ENCODE results near the gene MTHFSD.

The MTHFSD gene

GRCh38 chr16:86584071-86584685 lies 29.1 kb upstream of the MTHFSD start:
- DNase-seq (ENCODE audit: low spot score): no peak

DNA sequence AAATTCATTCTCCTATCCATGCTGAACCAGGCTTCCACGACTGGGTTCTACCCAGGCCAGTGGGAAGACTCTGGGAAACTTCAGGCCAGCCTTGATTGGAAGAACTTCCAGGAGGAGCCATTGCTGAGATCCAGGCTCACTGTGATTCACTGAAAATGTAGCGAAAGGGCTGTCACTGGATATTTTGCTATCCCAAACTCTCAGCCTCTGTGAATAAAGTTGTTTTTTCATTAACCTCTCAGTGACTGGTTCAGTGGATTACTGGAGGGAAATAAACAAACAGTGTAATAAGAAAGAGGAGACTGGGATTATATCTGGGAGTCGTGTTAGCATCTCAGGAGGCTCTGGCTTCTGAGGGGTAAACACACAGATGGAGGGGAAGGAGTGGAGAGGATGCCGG lies 26.4 kb upstream of the MTHFSD start:
- DNase-seq (ENCODE audit: low spot score): no peak

DNA sequence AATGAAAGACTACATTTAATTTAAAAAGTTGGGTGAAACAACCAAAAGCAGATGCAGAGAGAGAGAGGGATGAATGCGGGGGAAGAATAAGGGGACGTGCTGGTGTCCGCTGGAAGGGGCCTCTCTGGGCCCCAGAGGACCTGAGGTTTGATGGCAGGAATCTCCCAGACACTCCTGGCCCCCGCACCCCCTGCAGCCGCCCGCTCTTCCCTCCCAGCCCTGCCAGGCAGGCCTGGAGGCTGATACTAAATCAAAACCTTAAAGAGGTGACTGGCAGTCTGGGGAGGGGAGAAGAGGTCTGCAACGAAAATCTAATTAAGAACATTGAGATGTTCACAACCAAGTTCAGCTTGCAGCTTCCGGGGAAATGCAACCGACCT lies 25.7 kb upstream of the MTHFSD start:
- DNase-seq (ENCODE audit: low spot score): no peak

GRCh38 chr16:86580063-86580790 lies 25.2 kb upstream of the MTHFSD start:
- no peak for DNase-seq (ENCODE audit: low spot score)

GRCh38 chr16:86579268-86580062 lies 24.4 kb upstream of the MTHFSD start:
- no peak for DNase-seq (ENCODE audit: low spot score)

DNA sequence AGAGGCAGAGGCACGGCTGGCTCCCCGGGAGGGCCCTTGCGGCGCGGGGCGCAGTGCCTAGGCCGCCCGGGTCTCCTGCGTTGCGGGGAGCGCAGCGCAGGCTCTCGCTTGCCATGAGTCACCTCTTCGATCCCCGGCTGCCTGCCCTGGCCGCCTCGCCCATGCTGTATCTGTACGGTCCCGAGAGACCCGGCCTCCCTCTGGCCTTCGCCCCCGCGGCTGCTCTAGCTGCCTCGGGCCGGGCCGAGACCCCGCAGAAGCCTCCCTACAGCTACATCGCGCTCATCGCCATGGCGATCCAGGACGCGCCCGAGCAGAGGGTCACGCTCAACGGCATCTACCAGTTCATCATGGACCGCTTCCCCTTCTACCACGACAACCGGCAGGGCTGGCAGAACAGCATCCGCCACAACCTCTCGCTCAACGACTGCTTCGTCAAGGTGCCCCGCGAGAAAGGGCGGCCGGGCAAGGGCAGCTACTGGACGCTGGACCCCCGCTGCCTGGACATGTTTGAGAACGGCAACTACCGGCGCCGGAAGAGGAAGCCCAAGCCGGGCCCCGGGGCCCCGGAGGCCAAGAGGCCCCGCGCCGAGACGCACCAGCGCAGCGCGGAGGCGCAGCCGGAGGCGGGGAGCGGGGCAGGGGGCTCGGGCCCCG lies 23.7 kb upstream of the MTHFSD start:
- no peak for DNase-seq (ENCODE audit: low spot score)

GRCh38 chr16:86578061-86578599 lies 23.1 kb upstream of the MTHFSD start, which contains the start of gene FOXL1:
Gene FOXL1 (plus strand): TSS chr16:86578549. CDS start chr16:86578724, 175 bp downstream.
- DNase-seq (ENCODE audit: low spot score): no peak

DNA sequence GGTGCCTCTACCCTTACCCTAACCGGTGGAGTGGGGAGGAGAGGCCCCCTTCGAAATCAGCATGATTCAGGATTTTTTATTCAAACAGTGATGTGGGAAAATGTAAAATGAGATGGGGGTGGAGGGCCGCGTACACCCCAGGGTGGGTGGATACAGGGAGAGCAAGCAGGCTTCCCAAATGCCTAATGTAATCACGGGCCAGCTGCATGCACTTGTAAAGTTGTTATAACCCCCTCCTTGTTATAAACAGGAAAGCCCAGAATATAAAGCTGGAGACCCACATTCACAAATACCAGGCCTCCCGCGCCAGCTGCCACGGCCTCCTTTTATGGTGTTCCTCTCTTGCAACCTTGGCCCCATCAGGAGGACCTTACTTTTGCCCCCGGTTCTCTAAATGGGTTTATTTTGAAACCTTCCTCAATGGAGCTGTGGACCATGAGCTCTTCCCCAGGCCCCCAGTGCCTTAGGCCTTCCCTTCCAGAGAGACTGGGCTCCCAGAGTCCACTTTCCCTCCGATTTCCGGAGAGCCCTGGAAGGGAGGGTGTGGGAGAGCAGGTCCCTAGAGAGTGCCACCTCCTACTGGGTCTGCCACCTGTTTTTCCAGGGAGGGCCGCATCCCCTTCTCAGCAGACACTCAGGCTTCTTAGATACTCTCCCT lies 22.4 kb upstream of the MTHFSD start:
- DNase-seq (ENCODE audit: low spot score): no peak

DNA sequence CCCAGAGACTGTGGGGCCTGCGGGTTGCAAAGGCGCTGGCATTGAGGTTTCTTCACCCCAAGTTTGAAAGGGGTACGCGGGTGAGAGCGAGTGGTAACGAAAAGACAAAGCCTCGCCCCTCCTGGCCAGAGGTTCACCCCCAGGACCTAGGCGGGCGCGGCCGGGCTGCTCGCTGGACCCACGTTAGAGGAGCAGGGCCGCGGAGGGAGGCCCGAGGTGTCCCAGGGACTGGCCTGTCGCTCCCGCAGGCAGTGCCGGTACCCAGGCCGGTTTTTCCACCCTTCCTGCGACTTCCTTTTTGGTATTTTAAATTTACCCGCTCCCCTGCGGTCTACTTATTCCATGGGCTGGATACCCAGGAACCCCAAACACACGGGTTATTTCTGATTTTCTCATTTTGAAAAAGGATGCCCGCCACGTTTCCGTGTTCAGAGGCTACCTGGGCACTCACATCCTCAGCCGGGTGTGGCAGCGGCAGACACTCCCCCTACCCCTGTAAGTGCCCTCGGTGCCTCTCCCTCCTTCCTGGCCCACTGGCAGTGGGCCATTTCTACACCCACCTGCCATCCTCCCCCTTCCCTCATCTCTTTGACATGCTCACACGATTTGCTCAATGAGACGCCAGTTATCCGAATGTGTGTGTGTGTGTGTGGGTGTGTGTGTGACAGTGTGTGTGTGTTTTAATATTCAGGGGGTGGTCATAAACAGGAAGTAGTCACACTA lies 21.7 kb upstream of the MTHFSD start:
- DNase-seq (ENCODE audit: low spot score): no peak

DNA sequence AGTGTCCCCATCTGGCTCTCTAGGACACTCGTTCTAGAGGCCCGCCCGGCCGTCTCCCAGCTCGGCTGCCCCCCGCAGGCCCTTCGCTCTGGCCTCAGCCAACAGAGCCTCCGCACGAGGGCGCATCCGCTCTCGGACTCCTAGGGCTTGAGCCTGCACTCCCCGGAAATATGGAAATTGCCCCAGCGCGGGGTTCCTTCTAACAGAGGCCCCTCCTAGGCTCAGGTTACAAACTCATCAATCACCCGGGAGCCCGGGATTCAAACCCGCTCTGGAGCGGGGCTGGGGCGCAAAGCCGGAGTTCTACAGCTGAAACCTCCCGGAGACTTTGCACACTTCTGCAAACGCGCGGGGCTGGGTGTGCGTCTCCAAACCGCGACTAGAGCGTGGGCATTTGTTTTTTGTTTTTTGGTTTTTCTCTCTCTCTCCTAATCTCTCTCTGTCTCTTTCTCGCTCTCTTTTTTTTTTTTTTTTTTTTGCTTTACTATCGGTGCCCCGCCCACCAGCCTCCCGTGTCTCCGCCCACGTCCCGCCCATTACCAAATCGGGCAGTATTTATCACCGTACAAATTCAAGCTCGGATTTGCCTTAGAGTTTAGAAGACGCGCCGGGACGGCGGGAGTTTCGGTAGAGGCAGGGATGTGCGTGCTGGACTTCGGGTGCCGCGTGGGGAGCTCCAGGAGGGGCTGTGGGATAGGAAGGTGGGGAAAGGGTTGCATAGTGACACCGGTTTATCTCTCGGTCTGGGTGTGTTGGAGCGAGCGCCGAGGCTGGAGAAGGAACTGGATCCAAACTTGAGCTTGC lies 20.9 kb upstream of the MTHFSD start:
- DNase-seq (ENCODE audit: low spot score): peak; percentile 68

- DNase-seq (ENCODE audit: low spot score): no peak
Observed at GRCh38 chr16:86575095-86575685, 20.2 kb upstream of the MTHFSD start.

DNA sequence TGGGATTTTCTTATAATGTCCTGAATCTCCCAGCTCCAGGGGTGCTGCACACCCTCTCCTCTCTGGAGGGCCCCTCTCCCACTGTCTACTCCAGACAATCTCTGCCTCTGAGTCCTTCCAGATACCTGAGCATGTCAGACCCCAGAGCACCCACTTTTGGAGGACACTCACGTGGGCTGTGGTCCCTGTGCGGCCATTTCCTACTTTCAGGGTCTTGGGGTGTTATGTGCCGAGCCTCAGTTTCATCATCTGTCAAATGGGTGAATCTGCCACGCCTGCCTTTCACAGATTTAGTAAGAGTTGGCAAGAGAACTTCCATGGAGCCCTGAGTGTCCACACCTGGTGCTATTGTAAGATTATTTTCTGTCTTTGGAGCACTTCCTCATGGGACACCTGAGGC lies 19.6 kb upstream of the MTHFSD start:
- DNase-seq (ENCODE audit: low spot score): no peak

DNA sequence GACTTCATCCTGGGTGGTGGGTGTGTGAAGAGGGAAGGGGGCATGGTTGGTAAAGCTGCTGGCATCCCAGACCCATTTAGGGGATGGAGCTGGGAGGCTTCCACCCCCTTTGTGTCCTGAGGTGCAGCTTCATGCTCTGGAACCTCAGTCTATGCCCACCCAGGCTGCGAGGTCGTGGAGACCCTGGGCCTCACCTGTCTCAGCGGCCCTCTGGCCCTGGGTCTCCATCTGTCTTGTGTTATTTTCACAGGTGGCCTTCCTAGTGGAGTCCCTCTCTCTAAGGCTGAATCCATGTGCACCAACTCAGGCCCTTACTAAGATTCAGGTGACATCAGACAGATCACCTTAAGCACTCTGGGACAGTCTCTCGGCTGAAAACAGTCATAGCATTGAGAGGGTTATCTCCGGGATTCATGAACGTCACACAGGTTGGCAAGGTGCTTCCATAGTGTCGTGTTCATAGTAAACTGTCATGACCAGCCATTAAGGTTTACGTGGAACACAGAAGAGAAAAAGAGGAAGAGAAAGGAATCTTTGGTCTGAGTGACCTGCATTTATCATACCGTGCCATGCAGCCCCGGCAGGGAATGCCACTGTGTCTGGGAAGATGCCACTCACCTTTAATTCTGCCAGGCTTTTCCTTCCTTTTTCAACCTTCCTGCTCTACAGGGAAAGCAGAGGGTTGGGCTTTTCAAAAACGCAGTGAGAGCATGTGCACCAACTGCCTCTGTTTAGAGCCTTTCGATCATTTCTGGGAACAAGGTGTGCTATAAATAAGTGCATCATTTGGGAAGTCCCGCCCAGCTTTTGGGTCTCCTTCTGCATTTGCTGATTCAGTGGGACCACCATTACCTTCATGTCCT lies 18.8 kb upstream of the MTHFSD start:
- no peak for DNase-seq (ENCODE audit: low spot score)

DNA sequence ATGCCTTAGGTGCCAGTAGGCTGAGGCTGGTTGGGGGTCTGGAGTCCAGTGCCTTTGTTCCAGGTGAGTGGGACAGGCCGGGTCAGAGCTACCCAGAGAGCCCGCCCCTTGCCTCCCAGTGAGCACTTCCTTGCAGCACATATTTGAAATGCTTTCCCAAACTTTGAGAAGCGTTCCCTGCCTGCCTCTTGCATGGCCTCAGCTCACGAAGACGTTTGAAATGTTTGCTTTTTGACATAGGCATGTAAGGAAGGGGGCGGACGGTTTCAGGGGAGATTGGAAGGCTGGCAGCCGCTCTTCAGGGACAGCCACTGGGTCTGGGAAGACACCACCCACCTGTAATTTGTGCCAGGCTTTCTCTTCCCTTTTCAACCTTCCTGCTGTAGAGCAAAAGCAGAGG lies 18.2 kb upstream of the MTHFSD start:
- DNase-seq (ENCODE audit: low spot score): no peak

DNA sequence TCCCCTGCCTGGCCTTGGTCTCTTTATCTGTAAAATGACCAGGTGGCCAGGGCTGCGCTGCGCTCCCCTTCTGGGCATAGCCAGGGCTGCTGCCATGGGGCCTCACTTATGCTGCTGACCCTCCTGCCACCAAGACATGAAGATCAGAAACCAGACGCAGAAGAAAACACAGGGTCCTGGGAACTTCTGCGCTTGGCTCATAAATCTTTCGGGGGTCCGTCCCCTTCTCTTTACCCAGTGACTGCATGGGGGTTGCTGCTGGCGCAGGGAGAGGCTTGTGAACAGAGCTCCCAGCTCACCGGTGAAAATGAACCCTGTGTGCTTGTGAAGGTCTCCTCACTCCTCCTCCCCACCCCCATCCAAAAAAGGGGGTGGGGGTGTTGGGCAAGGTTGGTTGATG lies 17.6 kb upstream of the MTHFSD start:
- DNase-seq (ENCODE audit: low spot score): no peak

- no peak for DNase-seq (ENCODE audit: low spot score)
Observed at GRCh38 chr16:86572041-86572521, 17.0 kb upstream of the MTHFSD start.

DNA sequence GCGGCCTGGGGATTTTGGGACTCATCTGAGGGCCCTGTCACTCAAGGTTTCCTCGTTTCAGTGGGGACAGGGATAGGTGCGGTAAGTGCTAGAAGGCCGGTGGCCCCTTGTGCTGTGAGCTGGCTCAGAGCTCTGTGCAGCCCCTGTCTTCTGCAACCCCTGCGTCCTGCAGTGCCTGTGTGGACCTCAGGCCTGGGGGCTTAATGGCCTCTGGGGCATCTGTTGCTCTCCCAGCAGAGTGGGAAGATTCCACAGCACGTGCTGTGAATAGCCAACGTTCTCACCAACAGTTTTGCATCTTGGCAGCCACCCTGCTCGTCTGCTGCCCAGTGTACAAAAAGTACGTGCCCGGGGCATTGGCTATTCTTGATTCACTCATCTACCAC lies 16.5 kb upstream of the MTHFSD start:
- DNase-seq (ENCODE audit: low spot score): no peak

Data from kidney capillary endothelial cell (primary cell).